ENCODE measurements around the gene NADK.

NADK gene, protein sequence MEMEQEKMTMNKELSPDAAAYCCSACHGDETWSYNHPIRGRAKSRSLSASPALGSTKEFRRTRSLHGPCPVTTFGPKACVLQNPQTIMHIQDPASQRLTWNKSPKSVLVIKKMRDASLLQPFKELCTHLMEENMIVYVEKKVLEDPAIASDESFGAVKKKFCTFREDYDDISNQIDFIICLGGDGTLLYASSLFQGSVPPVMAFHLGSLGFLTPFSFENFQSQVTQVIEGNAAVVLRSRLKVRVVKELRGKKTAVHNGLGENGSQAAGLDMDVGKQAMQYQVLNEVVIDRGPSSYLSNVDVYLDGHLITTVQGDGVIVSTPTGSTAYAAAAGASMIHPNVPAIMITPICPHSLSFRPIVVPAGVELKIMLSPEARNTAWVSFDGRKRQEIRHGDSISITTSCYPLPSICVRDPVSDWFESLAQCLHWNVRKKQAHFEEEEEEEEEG

GRCh38 chr1:1777950-1778662 is at the start of gene NADK:
Gene NADK, minus strand, starts transcription at chr1:1778470. Its CDS starts 13,064 bp downstream, at chr1:1765406.
- Histone ChIP-seq H3K27me3 (ENCODE audit: low read depth, low read length) (no peaks in the 10 kb centered on the region), H3K4me1 (ENCODE audit: control insufficient read depth in 1 of 2, insufficient read depth in 2 of 2, low read length in 2 of 2) (peaks cover 38 to 55% of the 10 kb centered on the region in 2 donors), H3K4me3 (ENCODE audit: low read depth in 1 of 2, low read length in 2 of 2) (peak within 1 kb of the TSS; percentile 73 to 89), H3K9me3 (ENCODE audit: control insufficient read depth in 1 of 2, low read length in 2 of 2) (no peaks in the 10 kb centered on the region), H3K36me3 (ENCODE audit: control insufficient read depth in 1 of 2, insufficient read depth in 2 of 2, low read length in 2 of 2) (no peaks in the 10 kb centered on the region), H3K27ac (ENCODE audit: low read length) (peak within 1 kb of the TSS; percentile 75)

- peaks cover 0 to 7% of the 10 kb centered on the region in 2 donors for H3K4me1 ChIP-seq (ENCODE audit: control insufficient read depth in 1 of 2, insufficient read depth in 2 of 2, low read length in 2 of 2)
These were observed 49.0 kb upstream of the NADK start for GRCh38 chr1:1827089-1827848.

GRCh38 chr1:1826356-1827088 is 48.3 kb upstream of the NADK start:
- Histone ChIP-seq H3K4me3 (ENCODE audit: low read depth in 1 of 2, low read length in 2 of 2) (no peak overlapping the region), H3K36me3 (ENCODE audit: control insufficient read depth in 1 of 2, insufficient read depth in 2 of 2, low read length in 2 of 2) (peaks cover 12 to 21% of the 10 kb centered on the region in 2 donors), H3K9me3 (ENCODE audit: control insufficient read depth in 1 of 2, low read length in 2 of 2) (no peaks in the 10 kb centered on the region), H3K27ac (ENCODE audit: low read length) (no peak overlapping the region), H3K27me3 (ENCODE audit: low read depth, low read length) (no peaks in the 10 kb centered on the region), H3K4me1 (ENCODE audit: control insufficient read depth in 1 of 2, insufficient read depth in 2 of 2, low read length in 2 of 2) (peaks cover 0 to 7% of the 10 kb centered on the region in 2 donors)

More at GRCh38 chr1:1827089-1827848, 49.0 kb upstream of the NADK start:
- H3K27ac ChIP-seq (ENCODE audit: low read length): no peak overlapping the region
- H3K27me3 ChIP-seq (ENCODE audit: low read depth, low read length): no peaks in the 10 kb centered on the region
- peaks cover 12 to 17% of the 10 kb centered on the region in 2 donors for H3K36me3 ChIP-seq (ENCODE audit: control insufficient read depth in 1 of 2, insufficient read depth in 2 of 2, low read length in 2 of 2)
- no peak overlapping the region for H3K4me3 ChIP-seq (ENCODE audit: low read depth in 1 of 2, low read length in 2 of 2)
- H3K9me3 ChIP-seq (ENCODE audit: control insufficient read depth in 1 of 2, low read length in 2 of 2): no peaks in the 10 kb centered on the region

DNA sequence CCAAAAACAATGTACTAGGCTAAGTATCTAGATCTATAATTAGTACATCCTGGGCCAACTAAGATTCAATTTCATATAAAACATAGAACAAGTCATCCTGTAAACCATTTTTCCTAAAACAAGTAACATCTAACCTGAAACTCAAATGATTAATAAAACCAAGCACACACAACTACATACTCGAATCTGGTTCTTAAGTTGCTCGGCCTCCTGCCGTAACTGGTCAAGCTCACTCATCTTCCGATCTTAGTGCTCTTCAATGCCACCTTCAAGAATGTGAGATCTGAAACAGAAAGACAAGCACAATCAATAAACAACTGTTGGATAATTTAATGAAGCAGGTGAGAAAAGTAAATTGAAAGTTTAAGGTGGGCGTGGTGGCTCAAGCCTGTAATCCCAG is 46.9 kb upstream of the NADK start:
- no peak overlapping the region for H3K4me3 ChIP-seq (ENCODE audit: low read depth in 1 of 2, low read length in 2 of 2)

DNA sequence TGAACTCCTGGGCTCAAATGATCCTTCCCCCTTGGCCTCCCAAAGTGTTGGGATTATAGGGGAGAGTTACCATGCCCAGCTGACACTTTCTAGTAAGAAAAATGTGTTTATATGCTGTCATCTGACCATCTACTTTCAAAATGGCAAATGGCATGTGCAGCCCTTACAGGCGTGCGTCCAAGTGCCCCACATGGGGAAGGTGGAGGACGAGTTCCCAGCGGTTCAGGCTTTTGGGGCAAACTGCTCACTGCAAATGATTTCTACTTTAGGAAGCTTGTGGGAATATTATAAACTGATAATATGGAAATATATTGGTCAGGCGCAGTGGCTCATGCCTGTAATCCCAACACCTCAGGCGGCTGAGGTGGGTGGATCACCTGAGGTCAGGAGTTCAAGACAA is 41.5 kb upstream of the NADK start:
- H3K4me3 ChIP-seq (ENCODE audit: low read depth in 1 of 2, low read length in 2 of 2): no peak overlapping the region
- H3K4me1 ChIP-seq (ENCODE audit: control insufficient read depth in 1 of 2, insufficient read depth in 2 of 2, low read length in 2 of 2): no peaks in the 10 kb centered on the region
- H3K36me3 ChIP-seq (ENCODE audit: control insufficient read depth in 1 of 2, insufficient read depth in 2 of 2, low read length in 2 of 2): peaks cover 29 to 46% of the 10 kb centered on the region in 2 donors

More for the DNA sequence above, 46.9 kb upstream of the NADK start:
- H3K4me1 ChIP-seq (ENCODE audit: control insufficient read depth in 1 of 2, insufficient read depth in 2 of 2, low read length in 2 of 2): peaks cover 0 to 7% of the 10 kb centered on the region in 2 donors
- no peaks in the 10 kb centered on the region for H3K9me3 ChIP-seq (ENCODE audit: control insufficient read depth in 1 of 2, low read length in 2 of 2)
- H3K36me3 ChIP-seq (ENCODE audit: control insufficient read depth in 1 of 2, insufficient read depth in 2 of 2, low read length in 2 of 2): peaks cover 17 to 30% of the 10 kb centered on the region in 2 donors
- no peaks in the 10 kb centered on the region for H3K27me3 ChIP-seq (ENCODE audit: low read depth, low read length)
- no peak overlapping the region for H3K27ac ChIP-seq (ENCODE audit: low read length)

GRCh38 chr1:1817221-1817620 is 39.0 kb upstream of the NADK start:
- Histone ChIP-seq H3K27ac (ENCODE audit: low read length) (no peak overlapping the region), H3K4me3 (ENCODE audit: low read depth in 1 of 2, low read length in 2 of 2) (no peak overlapping the region), H3K27me3 (ENCODE audit: low read depth, low read length) (no peaks in the 10 kb centered on the region), H3K9me3 (ENCODE audit: control insufficient read depth in 1 of 2, low read length in 2 of 2) (no peaks in the 10 kb centered on the region), H3K36me3 (ENCODE audit: control insufficient read depth in 1 of 2, insufficient read depth in 2 of 2, low read length in 2 of 2) (peaks cover 36 to 45% of the 10 kb centered on the region in 2 donors), H3K4me1 (ENCODE audit: control insufficient read depth in 1 of 2, insufficient read depth in 2 of 2, low read length in 2 of 2) (no peaks in the 10 kb centered on the region)

More for the DNA sequence above, 41.5 kb upstream of the NADK start:
- H3K9me3 ChIP-seq (ENCODE audit: control insufficient read depth in 1 of 2, low read length in 2 of 2): no peaks in the 10 kb centered on the region
- no peaks in the 10 kb centered on the region for H3K27me3 ChIP-seq (ENCODE audit: low read depth, low read length)
- H3K27ac ChIP-seq (ENCODE audit: low read length): no peak overlapping the region

DNA sequence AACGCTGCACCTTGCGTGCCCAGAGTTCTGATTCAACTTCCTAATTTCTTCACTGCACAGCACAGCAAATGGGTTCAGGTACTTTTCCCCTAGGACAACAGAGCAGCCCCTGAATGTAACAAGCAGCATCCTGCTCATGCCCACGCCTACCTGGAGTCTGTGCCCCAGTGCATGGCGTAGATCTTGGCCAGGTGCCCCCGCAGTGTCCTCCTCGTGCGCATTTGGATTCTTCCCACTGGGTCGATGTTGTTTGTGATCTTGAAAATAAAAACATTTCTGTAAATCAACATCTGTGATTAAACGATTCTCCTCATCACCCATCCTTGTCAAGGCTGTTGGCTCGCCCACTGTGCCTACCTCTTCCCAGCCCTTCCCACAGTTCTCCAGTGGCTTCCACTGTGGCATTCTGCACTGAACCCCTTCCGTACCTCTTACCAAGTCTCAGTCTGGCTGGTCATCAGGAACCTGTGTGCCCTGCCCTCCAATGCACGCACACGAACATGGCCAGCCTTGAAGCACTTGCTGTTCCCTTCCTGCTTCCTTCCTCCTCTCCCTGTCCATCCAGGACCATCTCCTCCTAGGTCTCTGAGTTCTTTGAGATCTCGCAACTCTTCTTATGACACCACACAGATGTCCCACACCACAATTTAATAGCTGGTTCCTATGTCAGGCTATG is 37.5 kb upstream of the NADK start:
- no peak overlapping the region for H3K4me3 ChIP-seq (ENCODE audit: low read depth in 1 of 2, low read length in 2 of 2)
- no peak overlapping the region for H3K27ac ChIP-seq (ENCODE audit: low read length)
- peaks cover 31 to 34% of the 10 kb centered on the region in 2 donors for H3K36me3 ChIP-seq (ENCODE audit: control insufficient read depth in 1 of 2, insufficient read depth in 2 of 2, low read length in 2 of 2)
- H3K4me1 ChIP-seq (ENCODE audit: control insufficient read depth in 1 of 2, insufficient read depth in 2 of 2, low read length in 2 of 2): no peaks in the 10 kb centered on the region
- H3K9me3 ChIP-seq (ENCODE audit: control insufficient read depth in 1 of 2, low read length in 2 of 2): no peaks in the 10 kb centered on the region
- no peaks in the 10 kb centered on the region for H3K27me3 ChIP-seq (ENCODE audit: low read depth, low read length)

- H3K36me3 ChIP-seq (ENCODE audit: control insufficient read depth in 1 of 2, insufficient read depth in 2 of 2, low read length in 2 of 2): peaks cover 32 to 46% of the 10 kb centered on the region in 2 donors
- H3K27me3 ChIP-seq (ENCODE audit: low read depth, low read length): no peaks in the 10 kb centered on the region
- no peaks in the 10 kb centered on the region for H3K9me3 ChIP-seq (ENCODE audit: control insufficient read depth in 1 of 2, low read length in 2 of 2)
- no peaks in the 10 kb centered on the region for H3K4me1 ChIP-seq (ENCODE audit: control insufficient read depth in 1 of 2, insufficient read depth in 2 of 2, low read length in 2 of 2)
- H3K27ac ChIP-seq (ENCODE audit: low read length): no peak overlapping the region
- no peak overlapping the region for H3K4me3 ChIP-seq (ENCODE audit: low read depth in 1 of 2, low read length in 2 of 2)
These were observed 31.2 kb upstream of the NADK start for GRCh38 chr1:1809489-1809888.

- Histone ChIP-seq H3K9me3 (ENCODE audit: control insufficient read depth in 1 of 2, low read length in 2 of 2) (no peaks in the 10 kb centered on the region), H3K4me1 (ENCODE audit: control insufficient read depth in 1 of 2, insufficient read depth in 2 of 2, low read length in 2 of 2) (no peaks in the 10 kb centered on the region), H3K27me3 (ENCODE audit: low read depth, low read length) (no peaks in the 10 kb centered on the region), H3K27ac (ENCODE audit: low read length) (no peak overlapping the region), H3K36me3 (ENCODE audit: control insufficient read depth in 1 of 2, insufficient read depth in 2 of 2, low read length in 2 of 2) (peaks cover 30 to 46% of the 10 kb centered on the region in 2 donors), H3K4me3 (ENCODE audit: low read depth in 1 of 2, low read length in 2 of 2) (no peak overlapping the region)
These were observed 29.9 kb upstream of the NADK start for GRCh38 chr1:1808206-1808605.

GRCh38 chr1:1806890-1807289 is 28.6 kb upstream of the NADK start:
- H3K4me1 ChIP-seq (ENCODE audit: control insufficient read depth in 1 of 2, insufficient read depth in 2 of 2, low read length in 2 of 2): no peaks in the 10 kb centered on the region
- H3K9me3 ChIP-seq (ENCODE audit: control insufficient read depth in 1 of 2, low read length in 2 of 2): no peaks in the 10 kb centered on the region
- no peak overlapping the region for H3K27ac ChIP-seq (ENCODE audit: low read length)
- H3K36me3 ChIP-seq (ENCODE audit: control insufficient read depth in 1 of 2, insufficient read depth in 2 of 2, low read length in 2 of 2): peaks cover 36 to 54% of the 10 kb centered on the region in 2 donors
- no peak overlapping the region for H3K4me3 ChIP-seq (ENCODE audit: low read depth in 1 of 2, low read length in 2 of 2)
- H3K27me3 ChIP-seq (ENCODE audit: low read depth, low read length): no peaks in the 10 kb centered on the region
